ENCODE results near the gene CINP. TPM values are rescaled to one million over a fixed set of nuclear protein-coding genes. Genes with fewer than 3 reads are reported as not detected.

CINP gene
- total RNA-seq, 4 donors from 2014 or later = 19.2 to 25.1 (median 21.5) TPM

DNA sequence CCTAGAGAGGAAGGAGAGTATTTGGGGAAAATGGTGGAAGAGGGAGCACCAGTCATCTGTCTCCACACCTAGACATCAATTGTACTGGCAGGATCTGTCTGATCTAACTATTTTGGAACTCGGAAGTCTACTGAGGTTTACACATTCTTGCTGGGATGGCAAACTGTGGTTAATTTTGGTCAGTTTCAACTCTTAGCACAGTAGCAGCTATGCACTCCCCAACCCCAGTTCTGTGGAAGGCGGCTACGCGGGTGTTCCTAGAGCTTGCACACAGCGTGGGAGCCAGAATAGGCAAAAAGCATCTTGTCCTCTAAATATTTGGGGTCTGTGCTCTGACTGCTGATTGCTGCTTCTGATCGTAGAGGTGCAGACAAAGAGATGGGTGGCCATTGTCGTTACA, 33.8 kb upstream of the CINP start:
- Histone ChIP-seq H3K36me3 (peaks cover 0 to 6% of the 10 kb centered on the region in 2 donors), H3K27me3 (no peaks in the 10 kb centered on the region), H3K4me3 (no peak overlapping the region), H3K9me3 (no peaks in the 10 kb centered on the region), H3K27ac (no peak overlapping the region), H3K4me1 (peaks cover 0 to 4% of the 10 kb centered on the region in 2 donors)
- TF ChIP-seq, protein P1, sequence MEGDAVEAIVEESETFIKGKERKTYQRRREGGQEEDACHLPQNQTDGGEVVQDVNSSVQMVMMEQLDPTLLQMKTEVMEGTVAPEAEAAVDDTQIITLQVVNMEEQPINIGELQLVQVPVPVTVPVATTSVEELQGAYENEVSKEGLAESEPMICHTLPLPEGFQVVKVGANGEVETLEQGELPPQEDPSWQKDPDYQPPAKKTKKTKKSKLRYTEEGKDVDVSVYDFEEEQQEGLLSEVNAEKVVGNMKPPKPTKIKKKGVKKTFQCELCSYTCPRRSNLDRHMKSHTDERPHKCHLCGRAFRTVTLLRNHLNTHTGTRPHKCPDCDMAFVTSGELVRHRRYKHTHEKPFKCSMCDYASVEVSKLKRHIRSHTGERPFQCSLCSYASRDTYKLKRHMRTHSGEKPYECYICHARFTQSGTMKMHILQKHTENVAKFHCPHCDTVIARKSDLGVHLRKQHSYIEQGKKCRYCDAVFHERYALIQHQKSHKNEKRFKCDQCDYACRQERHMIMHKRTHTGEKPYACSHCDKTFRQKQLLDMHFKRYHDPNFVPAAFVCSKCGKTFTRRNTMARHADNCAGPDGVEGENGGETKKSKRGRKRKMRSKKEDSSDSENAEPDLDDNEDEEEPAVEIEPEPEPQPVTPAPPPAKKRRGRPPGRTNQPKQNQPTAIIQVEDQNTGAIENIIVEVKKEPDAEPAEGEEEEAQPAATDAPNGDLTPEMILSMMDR (IDR thresholded peaks at IDR 0.05 in 4 of 5, conservative IDR thresholded peaks at IDR 0.05 in 1 of 5) = no peak
- TF ChIP-seq POLR2A (IDR thresholded peaks at IDR 0.05) = no peak
- ATAC-seq (no peak), DNase-seq (no peak)
- in situ Hi-C loops (cut with MboI; ENCODE audit: low sequenced_read_pairs in 4 of 4) = no loop called here
- intact Hi-C loops (cut with DNase I; ENCODE audit: low total_unique reads) = no loop called here

DNA sequence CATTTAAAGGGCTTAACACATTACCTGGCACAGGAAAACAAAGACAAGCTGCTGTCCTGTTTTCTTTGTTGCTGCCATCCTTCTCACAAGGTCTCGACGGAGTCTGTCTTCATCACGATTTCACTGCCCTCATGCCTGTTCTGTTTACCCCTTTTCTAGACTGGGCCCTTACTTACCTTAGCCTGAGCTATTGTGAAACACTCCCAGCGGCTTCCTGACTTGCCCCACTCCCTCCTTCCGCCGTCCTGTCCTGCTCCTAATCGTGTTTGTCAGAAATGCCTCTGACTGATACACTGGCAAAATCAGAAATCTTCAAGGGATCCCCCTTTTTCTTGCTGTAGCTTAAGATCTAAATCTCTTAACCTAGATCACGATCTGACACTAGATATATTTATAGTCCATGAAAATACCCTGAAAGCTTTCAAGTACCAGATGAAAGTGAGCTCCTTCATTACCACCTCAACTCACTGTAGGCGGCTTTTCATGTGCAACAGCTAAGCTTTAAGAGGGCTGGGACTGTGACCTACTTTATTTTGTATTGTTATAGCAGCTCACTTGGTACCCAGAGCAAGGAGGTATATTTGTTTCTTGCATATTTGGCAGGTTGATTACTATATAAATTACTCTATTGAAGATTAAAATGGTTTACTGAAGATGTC, 32.2 kb upstream of the CINP start:
- no peaks in the 10 kb centered on the region for H3K36me3 ChIP-seq
- TF ChIP-seq POLR2A (IDR thresholded peaks at IDR 0.05) = no peak
- TF ChIP-seq, protein P1 (IDR thresholded peaks at IDR 0.05 in 4 of 5, conservative IDR thresholded peaks at IDR 0.05 in 1 of 5) = no peak
- DNase-seq (no peak), ATAC-seq (no peak)
- peaks cover 0 to 9% of the 10 kb centered on the region in 2 donors for H3K4me1 ChIP-seq
- H3K9me3 ChIP-seq = no peaks in the 10 kb centered on the region
- H3K4me3 ChIP-seq = no peak overlapping the region
- no peaks in the 10 kb centered on the region for H3K27me3 ChIP-seq
- H3K27ac ChIP-seq = no peak overlapping the region
- in situ Hi-C loops (cut with MboI; ENCODE audit: low sequenced_read_pairs in 4 of 4) (no loop called here), intact Hi-C loops (cut with DNase I; ENCODE audit: low total_unique reads) (no loop called here)

DNA sequence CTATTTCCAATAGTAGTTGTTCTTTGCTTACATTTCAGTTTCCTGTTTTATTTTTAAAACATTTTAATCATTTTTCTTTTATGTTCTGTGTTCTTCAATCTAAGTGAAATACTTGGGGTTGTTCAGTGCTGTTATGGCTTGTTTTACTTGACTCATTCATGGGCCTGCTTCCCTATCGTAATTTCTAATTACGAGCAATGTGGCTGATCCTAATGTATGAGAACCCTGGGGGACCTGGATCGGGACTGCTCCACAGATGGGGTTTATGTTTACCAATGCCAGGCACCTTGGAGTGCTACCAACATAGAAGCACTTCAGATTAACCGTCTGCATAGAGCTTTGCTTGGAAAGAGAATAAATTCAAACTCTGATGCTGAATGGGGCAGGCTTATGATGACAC, 29.8 kb upstream of the CINP start:
- ATAC-seq (no peak), DNase-seq (no peak)
- Histone ChIP-seq H3K27me3 (no peaks in the 10 kb centered on the region), H3K4me1 (peaks cover 0 to 14% of the 10 kb centered on the region in 2 donors), H3K4me3 (no peak overlapping the region), H3K9me3 (no peaks in the 10 kb centered on the region), H3K27ac (no peak overlapping the region), H3K36me3 (no peaks in the 10 kb centered on the region)
- intact Hi-C loops (cut with DNase I; ENCODE audit: low total_unique reads) = no loop called here
- in situ Hi-C loops (cut with MboI; ENCODE audit: low sequenced_read_pairs in 4 of 4) = no loop called here
- TF ChIP-seq, protein P1 (IDR thresholded peaks at IDR 0.05 in 4 of 5, conservative IDR thresholded peaks at IDR 0.05 in 1 of 5) = no peak
- TF ChIP-seq POLR2A (IDR thresholded peaks at IDR 0.05) = no peak

DNA sequence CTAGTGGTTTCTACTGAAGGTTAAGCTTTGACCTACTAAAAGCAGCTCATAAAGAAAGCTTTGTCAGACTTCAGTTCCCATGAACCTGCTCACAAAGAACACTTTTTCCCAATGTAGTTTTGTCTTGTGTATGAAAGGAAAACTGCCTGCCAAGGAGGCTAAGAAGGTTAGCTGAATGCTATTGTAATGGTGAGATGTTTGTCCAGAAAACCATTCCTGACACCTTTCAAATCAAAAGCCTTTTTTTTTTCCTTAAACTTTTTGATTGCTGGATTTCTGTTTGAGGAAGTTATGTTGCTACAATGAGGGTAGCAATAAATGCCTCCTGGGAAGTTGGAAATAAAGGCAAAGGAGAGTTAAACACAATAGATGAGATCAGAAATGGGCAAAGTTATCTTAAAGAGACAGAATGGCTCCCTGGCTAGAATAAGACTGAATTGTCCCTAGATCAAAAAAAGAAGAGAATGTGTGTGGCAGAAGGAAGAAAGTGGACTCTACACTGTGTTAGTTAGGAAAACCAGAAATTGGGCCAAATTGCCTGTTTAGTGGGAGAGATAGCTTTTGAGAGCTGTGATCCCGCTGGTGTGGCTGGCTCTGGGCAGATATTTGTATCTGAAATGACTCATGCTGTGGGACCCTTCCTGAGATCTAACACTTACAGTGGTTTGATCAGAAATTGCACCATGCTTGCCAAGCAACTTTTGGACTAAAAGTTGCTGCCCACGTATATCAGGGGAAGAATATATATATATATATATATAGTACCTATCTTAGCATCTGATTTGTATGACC, 27.6 kb upstream of the CINP start:
- TF ChIP-seq POLR2A (IDR thresholded peaks at IDR 0.05) = no peak
- TF ChIP-seq, protein P1 (IDR thresholded peaks at IDR 0.05 in 4 of 5, conservative IDR thresholded peaks at IDR 0.05 in 1 of 5) = no peak
- Histone ChIP-seq H3K4me3 (no peak overlapping the region), H3K27ac (peak overlapping the region in 1 of 4 donors; percentile 14), H3K27me3 (no peaks in the 10 kb centered on the region), H3K36me3 (no peaks in the 10 kb centered on the region), H3K4me1 (peaks cover 0 to 14% of the 10 kb centered on the region in 2 donors), H3K9me3 (no peaks in the 10 kb centered on the region)
- ATAC-seq = no peak
- intact Hi-C loops (cut with DNase I; ENCODE audit: low total_unique reads) = loop anchor here (2.0 kb wide), 1 partner anchor 15 kb away; no protein-coding TSS in a partner anchor
- in situ Hi-C loops (cut with MboI; ENCODE audit: low sequenced_read_pairs in 4 of 4) = no loop called here
- DNase-seq = no peak
